Esophagus muscularis mucosa (tissue), 4 donors: ENCODE measurements around the gene CORO2B. TPM values are rescaled to one million over a fixed set of nuclear protein-coding genes. Genes with fewer than 3 reads are reported as not detected.

Experiments used
- DNase-seq: peaks from one replicate; pipeline ENCODE4 v3.0.0-alpha.2; 2017; ENCODE audit errors: extremely low spot score
- H3K27ac ChIP-seq, 4 donors: fragments of 200-600 bp; sonication (generic); replicated peaks in 1 of 4; 1 replicate in 3 of 4; 2 replicates in 1 of 4; pipeline ENCODE4 v1.5.1; 2016 to 2019; ENCODE audit warnings: mild to moderate bottlenecking in 1 of 4
- H3K27me3 ChIP-seq, 4 donors: fragments of 200-600 bp; sonication (generic); one replicate each; pipeline versions ENCODE4 v1.5.1 to v1.6.0; 2016 to 2019
- H3K36me3 ChIP-seq, 4 donors: fragments of 200-600 bp; sonication (generic); one replicate each; pipeline ENCODE4 v1.5.1; 2016 to 2019
- H3K4me1 ChIP-seq, 4 donors: fragments of 200-600 bp; sonication (generic); one replicate each; pipeline ENCODE4 v1.5.1; 2016 to 2019
- H3K4me3 ChIP-seq, 4 donors: fragments of 200-600 bp; sonication (generic); 1 replicate in 2 of 4; 2 replicates in 2 of 4; pipeline ENCODE4 v1.5.1; 2016 to 2019; ENCODE audit warnings: mild to moderate bottlenecking in 4 of 4, moderate library complexity in 1 of 4
- H3K9me3 ChIP-seq, 4 donors: fragments of 200-600 bp; sonication (generic); 1 replicate in 3 of 4; 2 replicates in 1 of 4; pipeline ENCODE4 v1.5.1; 2016 to 2019
- CTCF ChIP-seq, 3 experiments: fragments of 200-600 bp in 2 of 3; fragments of 450-650 bp in 1 of 3; sonication (generic) in 2 of 3; IDR thresholded peaks; one replicate each; pipeline ENCODE4 v1.5.1; 2017 to 2019; ENCODE audit warnings: antibody characterized with exemption in 3 of 3, mild to moderate bottlenecking in 2 of 3, moderate library complexity in 1 of 3
- EP300 ChIP-seq: sonication (generic); formaldehyde crosslinking; IDR thresholded peaks from one replicate; pipeline ENCODE4 v1.6.1; 2017; ENCODE audit warnings: antibody characterized with exemption
- POLR2A ChIP-seq: fragments of 450-650 bp; IDR thresholded peaks from one replicate; pipeline ENCODE4 v1.6.1; 2017; ENCODE audit warnings: antibody characterized with exemption, moderate library complexity, mild to moderate bottlenecking, low read depth
- POLR2AphosphoS5 ChIP-seq, 2 donors: sonication (generic); formaldehyde crosslinking; IDR thresholded peaks; one replicate each; pipeline ENCODE4 v1.6.1; 2017; ENCODE audit warnings: antibody characterized with exemption in 2 of 2
- WGBS: methylation state at CpG from one replicate; pipeline ENCODE4 v1.1.5; 2018; 5-methylcytosine and 5-hydroxymethylcytosine counted together
- intact Hi-C: fragments of 100-400 bp; cut with DNase I; formaldehyde crosslinking; loops from one replicate; pipeline ENCODE4 v1.15.1; 2023
- total RNA-seq, 4 donors: library from RNA; depleted of rRNA; stranded (reverse); fragments of >200 nt; gene quantifications; one replicate each; pipeline versions ENCODE4 v1.1.0 to v1.2.1, GENCODE V29; 2016

The CORO2B gene
- total RNA-seq, 4 donors from 2014 or later, result 5.8 to 12.2 (median 7.5) TPM

- H3K27ac ChIP-seq, result no peak overlapping the region
- intact Hi-C loops, result no loop called here
Observed at GRCh38 chr15:68567345-68567744, 11.4 kb upstream of the CORO2B start.

GRCh38 chr15:68570974-68571373 is 7.8 kb upstream of the CORO2B start:
- H3K27me3 ChIP-seq, result peaks cover 0 to 59% (median 3%) of the 10 kb centered on the region in 4 donors
- intact Hi-C loops, result no loop called here
- H3K4me1 ChIP-seq, result no peaks in the 10 kb centered on the region
- H3K27ac ChIP-seq, result no peak overlapping the region
- H3K36me3 ChIP-seq, result no peaks in the 10 kb centered on the region
- 96% methylated on average over 1 of the region's 1 CpG for WGBS
- H3K4me3 ChIP-seq, result no peak overlapping the region
- no peaks in the 10 kb centered on the region for H3K9me3 ChIP-seq
- TF ChIP-seq POLR2A, result no peak
- no peak for TF ChIP-seq POLR2AphosphoS5 (IDR thresholded peaks at IDR 0.05)
- no peak for TF ChIP-seq CTCF (IDR thresholded peaks at IDR 0.05)
- no peak for DNase-seq

More at GRCh38 chr15:68567345-68567744, 11.4 kb upstream of the CORO2B start:
- H3K4me3 ChIP-seq, result no peak overlapping the region
- no peak for DNase-seq
- H3K27me3 ChIP-seq, result peaks cover 0 to 26% (median 0%) of the 10 kb centered on the region in 4 donors
- no peak for TF ChIP-seq CTCF (IDR thresholded peaks at IDR 0.05)
- no peak for TF ChIP-seq EP300
- TF ChIP-seq POLR2AphosphoS5 (IDR thresholded peaks at IDR 0.05), result no peak
- H3K4me1 ChIP-seq, result no peaks in the 10 kb centered on the region
- H3K36me3 ChIP-seq, result no peaks in the 10 kb centered on the region
- no peaks in the 10 kb centered on the region for H3K9me3 ChIP-seq
- 100% methylated on average over 3 of the region's 3 CpGs for WGBS

- 90% methylated on average over 4 of the region's 4 CpGs for WGBS
- no peaks in the 10 kb centered on the region for H3K9me3 ChIP-seq
- no peaks in the 10 kb centered on the region for H3K4me1 ChIP-seq
- no peak overlapping the region for H3K27ac ChIP-seq
- DNase-seq, result no peak
- no peak overlapping the region for H3K4me3 ChIP-seq
- no peaks in the 10 kb centered on the region for H3K36me3 ChIP-seq
- intact Hi-C loops, result no loop called here
- H3K27me3 ChIP-seq, result peaks cover 0 to 65% (median 4%) of the 10 kb centered on the region in 4 donors
- no peak for TF ChIP-seq POLR2AphosphoS5 (IDR thresholded peaks at IDR 0.05)
- no peak for TF ChIP-seq EP300
- TF ChIP-seq CTCF (IDR thresholded peaks at IDR 0.05), result no peak
- no peak for TF ChIP-seq POLR2A
Observed at GRCh38 chr15:68571582-68571981, 7.2 kb upstream of the CORO2B start.

GRCh38 chr15:68572309-68572708 is 6.5 kb upstream of the CORO2B start:
- no peak for DNase-seq
- intact Hi-C loops, result no loop called here

More at GRCh38 chr15:68572309-68572708, 6.5 kb upstream of the CORO2B start:
- Histone ChIP-seq H3K27me3 (peaks cover 0 to 73% (median 8%) of the 10 kb centered on the region in 4 donors), H3K36me3 (no peaks in the 10 kb centered on the region), H3K4me1 (peaks cover 0 to 2% (median 1%) of the 10 kb centered on the region in 4 donors), H3K9me3 (no peaks in the 10 kb centered on the region), H3K27ac (no peak overlapping the region), H3K4me3 (no peak overlapping the region)
- 88% methylated on average over 4 of the region's 4 CpGs for WGBS
- TF ChIP-seq CTCF (IDR thresholded peaks at IDR 0.05) (no peak), POLR2A (no peak), EP300 (no peak), POLR2AphosphoS5 (IDR thresholded peaks at IDR 0.05) (no peak)
